WTC11 (cell line): ENCODE results near the gene RAB3A. TPM values are rescaled to one million over a fixed set of nuclear protein-coding genes. Genes with fewer than 3 reads are reported as not detected.
A peak's percentile ranks its signal among the peaks of the same experiment; 100 is the strongest.
"Not testable (repeated sequence)": the region's sequence is repeated elsewhere in the genome, so short reads cannot be mapped to it uniquely, and the experiment has no call there.

Source experiments
- ATAC-seq: fragments of 200-7000 bp; cut with Tn5 transposase; 2 replicates; pipeline ENCODE4 v1.10.0; 2021; ENCODE audit warnings: mild to moderate bottlenecking, moderate library complexity
- CTCF ChIA-PET: fragments of 300-600 bp; sonication (Branson Sonifier 250); formaldehyde crosslinking; loops from one replicate; lab custom pipeline; 2021; ENCODE audit warnings: antibody characterized with exemption; lab: Charles Lee
- POLR2A ChIA-PET: fragments of 350-600 bp; sonication (Branson Sonifier 250); formaldehyde crosslinking; loops from one replicate; lab custom pipeline; 2021; ENCODE audit warnings: antibody characterized with exemption; lab: Charles Lee
- DNase-seq: peaks from one replicate; pipeline ENCODE4 v3.0.0; 2021; ENCODE audit warnings: low spot score
- H3K27ac Mint-ChIP-seq: 2 replicates; pipeline ENCODE4 v1.8.0; 2021; ENCODE audit warnings: mixed read lengths
- H3K27me3 Mint-ChIP-seq: 2 replicates; pipeline ENCODE4 v1.8.0; 2021; ENCODE audit warnings: low read depth, mild to moderate bottlenecking, moderate library complexity, mixed read lengths
- H3K36me3 Mint-ChIP-seq: 2 replicates; pipeline ENCODE4 v1.8.0; 2021; ENCODE audit warnings: mixed read lengths
- H3K4me1 Mint-ChIP-seq: 2 replicates; pipeline ENCODE4 v1.8.0; 2022; ENCODE audit warnings: mixed read lengths
- H3K4me3 Mint-ChIP-seq: 2 replicates; pipeline ENCODE4 v1.8.0; 2021; ENCODE audit warnings: mild to moderate bottlenecking, moderate library complexity, mixed read lengths
- H3K9me3 Mint-ChIP-seq: 2 replicates; pipeline ENCODE4 v1.8.0; 2021; ENCODE audit warnings: mixed read lengths
- ATF1 ChIP-seq: sonication (generic); formaldehyde crosslinking; IDR thresholded peaks from 2 replicates; pipeline ENCODE4 v1.8.1; 2023; ENCODE audit warnings: mild to moderate bottlenecking, moderate library complexity, missing genetic modification reagents
- CREM ChIP-seq: sonication (generic); formaldehyde crosslinking; IDR thresholded peaks from 2 replicates; pipeline ENCODE4 v1.8.1; 2022; ENCODE audit warnings: mild to moderate bottlenecking, missing genetic modification reagents, moderate library complexity
- FOXP1 ChIP-seq: sonication (generic); formaldehyde crosslinking; IDR thresholded peaks from 2 replicates; pipeline ENCODE4 v1.8.0; 2022; ENCODE audit warnings: missing genetic modification reagents, mild to moderate bottlenecking, moderate library complexity, borderline replicate concordance
- GABPB1 ChIP-seq: sonication (generic); formaldehyde crosslinking; IDR thresholded peaks from 2 replicates; pipeline ENCODE4 v1.8.1; 2023; ENCODE audit warnings: mild to moderate bottlenecking, missing genetic modification reagents
- GRHL2 ChIP-seq: fragments of 250-450 bp; sonication (Bioruptor Pico); IDR thresholded peaks from 2 replicates; pipeline ENCODE4 v1.8.0; 2022; ENCODE audit warnings: mild to moderate bottlenecking, moderate library complexity; ENCODE audit not compliant: insufficient replicate concordance, severe bottlenecking
- NR2C2 ChIP-seq: sonication (generic); formaldehyde crosslinking; IDR thresholded peaks from 2 replicates; pipeline ENCODE4 v1.8.0; 2022; ENCODE audit warnings: mild to moderate bottlenecking, missing genetic modification reagents
- SMAD3 ChIP-seq: sonication (generic); formaldehyde crosslinking; IDR thresholded peaks from 2 replicates; pipeline ENCODE4 v1.8.0; 2022; ENCODE audit warnings: missing genetic modification reagents, mild to moderate bottlenecking, borderline replicate concordance
- SP1 ChIP-seq: sonication (generic); formaldehyde crosslinking; conservative IDR thresholded peaks from 2 replicates; pipeline ENCODE4 v1.8.1; 2022; ENCODE audit warnings: missing genetic modification reagents
- ZNF121 ChIP-seq: sonication (generic); formaldehyde crosslinking; IDR thresholded peaks from 2 replicates; pipeline ENCODE4 v1.8.0; 2023; ENCODE audit warnings: missing genetic modification reagents
- ZNF232 ChIP-seq: sonication (generic); formaldehyde crosslinking; IDR thresholded peaks from 2 replicates; pipeline ENCODE4 v1.8.0; 2022; ENCODE audit warnings: mild to moderate bottlenecking, missing genetic modification reagents
- ZNF423 ChIP-seq: fragments of 250-450 bp; sonication (Bioruptor Pico); IDR thresholded peaks from 2 replicates; pipeline ENCODE4 v2.1.2; 2022; ENCODE audit warnings: mild to moderate bottlenecking, moderate library complexity
- ZNF671 ChIP-seq: fragments of 250-450 bp; sonication (Bioruptor Pico); IDR thresholded peaks from 2 replicates; pipeline ENCODE4 v1.8.0; 2021; ENCODE audit warnings: mild to moderate bottlenecking
- total RNA-seq: library from RNA; stranded (reverse); gene quantifications from 3 replicates; pipeline ENCODE4 v1.2.3, GENCODE V29; 2021
- TF ChIP-seq, protein P1 (sequence below): fragments of 250-450 bp; sonication (Bioruptor Pico); IDR thresholded peaks from 2 replicates; pipeline ENCODE4 v1.9.0; 2021; ENCODE audit warnings: moderate library complexity, mild to moderate bottlenecking, inconsistent platforms, borderline replicate concordance
- TF ChIP-seq, protein P2 (sequence below): sonication (generic); formaldehyde crosslinking; IDR thresholded peaks from 2 replicates; pipeline ENCODE4 v1.8.0; 2022; ENCODE audit warnings: mild to moderate bottlenecking, missing genetic modification reagents
- TF ChIP-seq, protein P3 (sequence below): sonication (generic); formaldehyde crosslinking; IDR thresholded peaks from 2 replicates; pipeline ENCODE4 v1.8.1; 2022; ENCODE audit warnings: mild to moderate bottlenecking, moderate library complexity, missing genetic modification reagents
- TF ChIP-seq, protein P4 (sequence below): sonication (generic); formaldehyde crosslinking; IDR thresholded peaks from 2 replicates; pipeline ENCODE4 v1.8.1; 2023; ENCODE audit warnings: mild to moderate bottlenecking, missing genetic modification reagents, moderate library complexity
- TF ChIP-seq, protein P5 (sequence below): sonication (generic); formaldehyde crosslinking; conservative IDR thresholded peaks from 2 replicates; pipeline ENCODE4 v1.8.1; 2023; ENCODE audit warnings: mild to moderate bottlenecking, low read depth, missing genetic modification reagents, moderate library complexity

The RAB3A gene
- total RNA-seq, 1 experiment from 2014 or later: 12.2 TPM

- TF ChIP-seq ZNF121 (CRISPR knock-in tag): peak; percentile 52; the same call in 1 of the 2 replicates
- peaks cover 20% of the 10 kb centered on the region for H3K4me1 Mint-ChIP-seq
- peaks cover 20% of the 10 kb centered on the region for H3K36me3 Mint-ChIP-seq
- ChIA-PET POLR2A (interaction anchor here (0.6 kb wide), 1 partner anchor 73 kb away, joined by 3 read pairs; no protein-coding TSS in a partner anchor), CTCF (interaction anchor here (0.7 to 1.8 kb wide), 3 partner anchors 9 to 46 kb away, joined by 5 to 12 read pairs (median 9); no protein-coding TSS in a partner anchor)
- not testable (repeated sequence) for DNase-seq, H3K27me3 Mint-ChIP-seq, ATAC-seq, H3K4me3 Mint-ChIP-seq, H3K27ac Mint-ChIP-seq, H3K9me3 Mint-ChIP-seq
These were observed 44.7 kb downstream of the RAB3A start for GRCh38 chr19:18159059-18159616.

GRCh38 chr19:18158467-18158866 is 45.4 kb downstream of the RAB3A start:
- Mint-ChIP-seq H3K27me3 (no peaks in the 10 kb centered on the region), H3K27ac (no peak overlapping the region), H3K36me3 (peaks cover 19% of the 10 kb centered on the region), H3K4me1 (peaks cover 24% of the 10 kb centered on the region), H3K4me3 (no peak overlapping the region), H3K9me3 (no peaks in the 10 kb centered on the region)
- ATAC-seq (no peak), DNase-seq (no peak)
- CTCF ChIA-PET: interaction anchor here (1.3 to 1.8 kb wide), 4 partner anchors 10 to 94 kb away, joined by 4 to 12 read pairs (median 7); no protein-coding TSS in a partner anchor
- POLR2A ChIA-PET: interaction anchor here (0.6 kb wide), 1 partner anchor 74 kb away, joined by 3 read pairs; no protein-coding TSS in a partner anchor
- TF ChIP-seq SP1 (no peak), GRHL2 (CRISPR knock-in tag) (no peak), NR2C2 (CRISPR knock-in tag) (no peak), ZNF671 (CRISPR knock-in tag) (no peak), ZNF232 (CRISPR knock-in tag) (no peak), ZNF423 (CRISPR knock-in tag) (no peak)
- TF ChIP-seq, protein P1, sequence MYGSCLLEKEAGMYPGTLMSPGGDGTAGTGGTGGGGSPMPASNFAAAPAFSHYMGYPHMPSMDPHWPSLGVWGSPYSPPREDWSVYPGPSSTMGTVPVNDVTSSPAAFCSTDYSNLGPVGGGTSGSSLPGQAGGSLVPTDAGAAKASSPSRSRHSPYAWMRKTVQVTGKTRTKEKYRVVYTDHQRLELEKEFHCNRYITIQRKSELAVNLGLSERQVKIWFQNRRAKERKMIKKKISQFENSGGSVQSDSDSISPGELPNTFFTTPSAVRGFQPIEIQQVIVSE (CRISPR knock-in tag): no peak

DNA sequence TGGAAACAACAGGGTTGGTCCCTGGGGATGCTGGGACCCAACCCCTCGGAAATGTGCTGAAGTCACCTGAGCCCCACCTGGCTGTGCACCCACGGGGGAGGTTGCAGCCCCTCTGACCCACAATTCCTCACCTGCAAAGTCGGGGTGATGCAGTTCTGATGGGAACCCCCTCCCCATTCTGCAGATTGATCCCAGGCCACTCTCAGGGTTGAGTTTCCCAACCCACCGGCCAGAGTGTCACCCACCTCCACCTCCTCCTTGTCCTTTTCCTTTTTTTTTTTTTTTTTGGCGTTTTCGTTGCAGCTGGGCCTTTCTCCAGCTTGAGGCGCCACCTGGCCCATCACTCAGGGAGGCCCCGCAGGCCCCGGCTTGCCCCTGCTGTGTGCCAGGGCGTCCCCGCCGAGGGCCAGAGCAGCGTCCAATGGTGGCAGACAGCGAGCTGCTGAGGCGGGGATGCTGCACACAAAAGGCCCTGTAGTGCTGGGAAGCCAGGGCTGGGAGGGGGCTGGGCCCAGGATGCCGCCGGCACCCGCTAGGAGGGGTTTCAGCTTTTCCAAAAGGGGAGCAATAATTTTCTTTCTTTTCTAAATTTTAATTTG is 46.3 kb downstream of the RAB3A start:
- H3K27me3 Mint-ChIP-seq: no peaks in the 10 kb centered on the region
- no peak overlapping the region for H3K4me3 Mint-ChIP-seq
- ChIA-PET CTCF (interaction anchor here (0.6 to 1.8 kb wide), 8 partner anchors 11 to 675 kb away, joined by 3 to 12 read pairs (median 4); no protein-coding TSS in a partner anchor), POLR2A (interaction anchor here (0.9 to 1.1 kb wide), 2 partner anchors 48 to 124 kb away, joined by 4 to 8 read pairs; partner anchors contain the start of gene JUND)
- peaks cover 13% of the 10 kb centered on the region for H3K36me3 Mint-ChIP-seq
- peaks cover 24% of the 10 kb centered on the region for H3K4me1 Mint-ChIP-seq
- ATAC-seq (peak; percentile 0; the same call in 1 of the 2 replicates), DNase-seq (peak; percentile 59)
- H3K9me3 Mint-ChIP-seq: no peaks in the 10 kb centered on the region
- TF ChIP-seq GABPB1 (CRISPR knock-in tag) (no peak), ZNF423 (CRISPR knock-in tag) (peak; percentile 96)
- H3K27ac Mint-ChIP-seq: no peak overlapping the region

GRCh38 chr19:18156841-18157464 is 46.9 kb downstream of the RAB3A start:
- no peak for ATAC-seq
- Mint-ChIP-seq H3K27me3 (no peaks in the 10 kb centered on the region), H3K4me3 (no peak overlapping the region), H3K4me1 (peaks cover 26% of the 10 kb centered on the region), H3K27ac (0 out of 2 replicates have a peak overlapping the region, but pooled peaks have one; percentile 78), H3K36me3 (peaks cover 9% of the 10 kb centered on the region), H3K9me3 (no peaks in the 10 kb centered on the region)
- ChIA-PET CTCF (interaction anchor here (0.6 to 2.0 kb wide), 6 partner anchors 11 to 95 kb away, joined by 3 to 12 read pairs (median 6); no protein-coding TSS in a partner anchor), POLR2A (interaction anchor here (0.9 to 1.1 kb wide), 2 partner anchors 47 to 124 kb away, joined by 4 to 8 read pairs; partner anchors contain the start of gene JUND)
- no peak for DNase-seq
- no peak for TF ChIP-seq FOXP1 (CRISPR knock-in tag)
- no peak for TF ChIP-seq CREM (CRISPR knock-in tag)
- TF ChIP-seq SMAD3 (CRISPR knock-in tag): no peak
- TF ChIP-seq, protein P2, sequence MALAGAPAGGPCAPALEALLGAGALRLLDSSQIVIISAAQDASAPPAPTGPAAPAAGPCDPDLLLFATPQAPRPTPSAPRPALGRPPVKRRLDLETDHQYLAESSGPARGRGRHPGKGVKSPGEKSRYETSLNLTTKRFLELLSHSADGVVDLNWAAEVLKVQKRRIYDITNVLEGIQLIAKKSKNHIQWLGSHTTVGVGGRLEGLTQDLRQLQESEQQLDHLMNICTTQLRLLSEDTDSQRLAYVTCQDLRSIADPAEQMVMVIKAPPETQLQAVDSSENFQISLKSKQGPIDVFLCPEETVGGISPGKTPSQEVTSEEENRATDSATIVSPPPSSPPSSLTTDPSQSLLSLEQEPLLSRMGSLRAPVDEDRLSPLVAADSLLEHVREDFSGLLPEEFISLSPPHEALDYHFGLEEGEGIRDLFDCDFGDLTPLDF (CRISPR knock-in tag): no peak
- TF ChIP-seq, protein P3, sequence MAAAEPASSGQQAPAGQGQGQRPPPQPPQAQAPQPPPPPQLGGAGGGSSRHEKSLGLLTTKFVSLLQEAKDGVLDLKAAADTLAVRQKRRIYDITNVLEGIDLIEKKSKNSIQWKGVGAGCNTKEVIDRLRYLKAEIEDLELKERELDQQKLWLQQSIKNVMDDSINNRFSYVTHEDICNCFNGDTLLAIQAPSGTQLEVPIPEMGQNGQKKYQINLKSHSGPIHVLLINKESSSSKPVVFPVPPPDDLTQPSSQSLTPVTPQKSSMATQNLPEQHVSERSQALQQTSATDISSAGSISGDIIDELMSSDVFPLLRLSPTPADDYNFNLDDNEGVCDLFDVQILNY (CRISPR knock-in tag): no peak
- TF ChIP-seq, protein P4, sequence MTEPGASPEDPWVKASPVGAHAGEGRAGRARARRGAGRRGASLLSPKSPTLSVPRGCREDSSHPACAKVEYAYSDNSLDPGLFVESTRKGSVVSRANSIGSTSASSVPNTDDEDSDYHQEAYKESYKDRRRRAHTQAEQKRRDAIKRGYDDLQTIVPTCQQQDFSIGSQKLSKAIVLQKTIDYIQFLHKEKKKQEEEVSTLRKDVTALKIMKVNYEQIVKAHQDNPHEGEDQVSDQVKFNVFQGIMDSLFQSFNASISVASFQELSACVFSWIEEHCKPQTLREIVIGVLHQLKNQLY (CRISPR knock-in tag): no peak
- TF ChIP-seq ATF1 (CRISPR knock-in tag): no peak
- TF ChIP-seq, protein P5, sequence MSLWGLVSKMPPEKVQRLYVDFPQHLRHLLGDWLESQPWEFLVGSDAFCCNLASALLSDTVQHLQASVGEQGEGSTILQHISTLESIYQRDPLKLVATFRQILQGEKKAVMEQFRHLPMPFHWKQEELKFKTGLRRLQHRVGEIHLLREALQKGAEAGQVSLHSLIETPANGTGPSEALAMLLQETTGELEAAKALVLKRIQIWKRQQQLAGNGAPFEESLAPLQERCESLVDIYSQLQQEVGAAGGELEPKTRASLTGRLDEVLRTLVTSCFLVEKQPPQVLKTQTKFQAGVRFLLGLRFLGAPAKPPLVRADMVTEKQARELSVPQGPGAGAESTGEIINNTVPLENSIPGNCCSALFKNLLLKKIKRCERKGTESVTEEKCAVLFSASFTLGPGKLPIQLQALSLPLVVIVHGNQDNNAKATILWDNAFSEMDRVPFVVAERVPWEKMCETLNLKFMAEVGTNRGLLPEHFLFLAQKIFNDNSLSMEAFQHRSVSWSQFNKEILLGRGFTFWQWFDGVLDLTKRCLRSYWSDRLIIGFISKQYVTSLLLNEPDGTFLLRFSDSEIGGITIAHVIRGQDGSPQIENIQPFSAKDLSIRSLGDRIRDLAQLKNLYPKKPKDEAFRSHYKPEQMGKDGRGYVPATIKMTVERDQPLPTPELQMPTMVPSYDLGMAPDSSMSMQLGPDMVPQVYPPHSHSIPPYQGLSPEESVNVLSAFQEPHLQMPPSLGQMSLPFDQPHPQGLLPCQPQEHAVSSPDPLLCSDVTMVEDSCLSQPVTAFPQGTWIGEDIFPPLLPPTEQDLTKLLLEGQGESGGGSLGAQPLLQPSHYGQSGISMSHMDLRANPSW: no peak
